ENCODE measurements around the gene CEACAM19. TPM values are rescaled to one million over a fixed set of nuclear protein-coding genes. Genes with fewer than 3 reads are reported as not detected.

CEACAM19 gene
- total RNA-seq, 1 donor, result 1.3 TPM

- no peak overlapping the region for H3K4me3 ChIP-seq (ENCODE audit: low read depth, low read length)
- peak; percentile 87 for DNase-seq (ENCODE audit: low read depth)
- TF ChIP-seq CTCF (IDR thresholded peaks at IDR 0.05; ENCODE audit: insufficient read depth, low read length), result peak; percentile 98
Measured at GRCh38 chr19:44723952-44724319, 52.7 kb downstream of the CEACAM19 start.

GRCh38 chr19:44725251-44725650, 54.0 kb downstream of the CEACAM19 start:
- no peak for DNase-seq (ENCODE audit: low read depth)
- no peak for TF ChIP-seq CTCF (IDR thresholded peaks at IDR 0.05; ENCODE audit: insufficient read depth, low read length)
- H3K4me3 ChIP-seq (ENCODE audit: low read depth, low read length), result no peak overlapping the region

GRCh38 chr19:44725684-44726083, 54.4 kb downstream of the CEACAM19 start:
- TF ChIP-seq CTCF (IDR thresholded peaks at IDR 0.05; ENCODE audit: insufficient read depth, low read length), result no peak
- H3K4me3 ChIP-seq (ENCODE audit: low read depth, low read length), result no peak overlapping the region

GRCh38 chr19:44726465-44726864, 55.2 kb downstream of the CEACAM19 start:
- no peak for TF ChIP-seq CTCF (IDR thresholded peaks at IDR 0.05; ENCODE audit: insufficient read depth, low read length)
- no peak for DNase-seq (ENCODE audit: low read depth)
- no peak overlapping the region for H3K4me3 ChIP-seq (ENCODE audit: low read depth, low read length)

More at GRCh38 chr19:44725684-44726083, 54.4 kb downstream of the CEACAM19 start:
- no peak for DNase-seq (ENCODE audit: low read depth)

- H3K4me3 ChIP-seq (ENCODE audit: low read depth, low read length), result no peak overlapping the region
- no peak for TF ChIP-seq CTCF (IDR thresholded peaks at IDR 0.05; ENCODE audit: insufficient read depth, low read length)
- DNase-seq (ENCODE audit: low read depth), result no peak
Measured at GRCh38 chr19:44728178-44728577, 56.9 kb downstream of the CEACAM19 start.

GRCh38 chr19:44729516-44730033, 58.3 kb downstream of the CEACAM19 start:
- H3K4me3 ChIP-seq (ENCODE audit: low read depth, low read length), result no peak overlapping the region
- no peak for DNase-seq (ENCODE audit: low read depth)
- no peak for TF ChIP-seq CTCF (IDR thresholded peaks at IDR 0.05; ENCODE audit: insufficient read depth, low read length)

GRCh38 chr19:44731081-44731480, 59.8 kb downstream of the CEACAM19 start:
- TF ChIP-seq CTCF (IDR thresholded peaks at IDR 0.05; ENCODE audit: insufficient read depth, low read length), result no peak
- no peak for DNase-seq (ENCODE audit: low read depth)
- no peak overlapping the region for H3K4me3 ChIP-seq (ENCODE audit: low read depth, low read length)
